ENCODE measurements around the gene SMIM24.

DNA sequence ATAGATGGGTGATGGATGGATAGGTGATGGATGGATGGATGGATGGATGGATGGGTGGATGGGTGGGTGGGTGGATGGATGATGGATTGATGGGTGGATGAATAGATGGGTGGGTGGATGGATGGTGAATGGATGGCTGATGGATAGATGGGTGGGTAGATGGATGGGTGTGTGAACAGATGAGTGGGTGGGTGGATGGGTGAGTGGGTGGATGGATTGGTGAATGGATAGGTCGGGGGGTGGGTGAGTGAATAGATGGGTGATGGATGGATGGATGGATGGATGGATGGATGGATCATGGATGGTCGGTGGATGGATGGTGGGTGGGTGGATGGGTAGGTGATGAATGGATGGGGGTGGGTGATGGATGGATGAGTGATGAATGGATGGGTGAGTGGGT is 3.5 kb downstream of the SMIM24 start:
- TF ChIP-seq, protein P1, sequence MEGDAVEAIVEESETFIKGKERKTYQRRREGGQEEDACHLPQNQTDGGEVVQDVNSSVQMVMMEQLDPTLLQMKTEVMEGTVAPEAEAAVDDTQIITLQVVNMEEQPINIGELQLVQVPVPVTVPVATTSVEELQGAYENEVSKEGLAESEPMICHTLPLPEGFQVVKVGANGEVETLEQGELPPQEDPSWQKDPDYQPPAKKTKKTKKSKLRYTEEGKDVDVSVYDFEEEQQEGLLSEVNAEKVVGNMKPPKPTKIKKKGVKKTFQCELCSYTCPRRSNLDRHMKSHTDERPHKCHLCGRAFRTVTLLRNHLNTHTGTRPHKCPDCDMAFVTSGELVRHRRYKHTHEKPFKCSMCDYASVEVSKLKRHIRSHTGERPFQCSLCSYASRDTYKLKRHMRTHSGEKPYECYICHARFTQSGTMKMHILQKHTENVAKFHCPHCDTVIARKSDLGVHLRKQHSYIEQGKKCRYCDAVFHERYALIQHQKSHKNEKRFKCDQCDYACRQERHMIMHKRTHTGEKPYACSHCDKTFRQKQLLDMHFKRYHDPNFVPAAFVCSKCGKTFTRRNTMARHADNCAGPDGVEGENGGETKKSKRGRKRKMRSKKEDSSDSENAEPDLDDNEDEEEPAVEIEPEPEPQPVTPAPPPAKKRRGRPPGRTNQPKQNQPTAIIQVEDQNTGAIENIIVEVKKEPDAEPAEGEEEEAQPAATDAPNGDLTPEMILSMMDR (conservative IDR thresholded peaks at IDR 0.05; ENCODE audit: low read length): no peak
- no peak for TF ChIP-seq EZH2phosphoT487 (IDR thresholded peaks at IDR 0.05; ENCODE audit: borderline replicate concordance)
